Sciatic nerve (tissue), 2 donors: ENCODE data around the gene PACSIN1. TPM values are rescaled to one million over a fixed set of nuclear protein-coding genes. Genes with fewer than 3 reads are reported as not detected.

Source experiments
- ATAC-seq: fragments of 200-7000 bp; cut with Tn5 transposase; one replicate; pipeline ENCODE4 v1.9.1; 2020; ENCODE audit warnings: mild to moderate bottlenecking, moderate library complexity
- DNase-seq: peaks from one replicate; pipeline ENCODE4 v3.0.0-alpha.2; 2020; ENCODE audit warnings: low spot score
- intact Hi-C: fragments of 100-400 bp; cut with DNase I; formaldehyde crosslinking; loops from one replicate; pipeline ENCODE4 v1.14.2; 2022
- total RNA-seq: library from RNA; stranded (reverse); fragmentation: NEBNext Ultra II Directional; extraction: Animal tissue kit (Norgen Biotek cat#: 25700); gene quantifications from one replicate; pipeline ENCODE4 v1.2.1, GENCODE V29; 2021
- donor health status: DM: no; HTN: no; CAD: no.
- donor health status: DM: no; HTN: no; CAD: no.

PACSIN1 gene
- total RNA-seq, 1 donor from 2014 or later = 0.49 TPM

- no peak for DNase-seq
- intact Hi-C loops = no loop called here
- ATAC-seq = no peak
Measured at GRCh38 chr6:34509782-34510181, 43.9 kb downstream of the PACSIN1 start.

DNA sequence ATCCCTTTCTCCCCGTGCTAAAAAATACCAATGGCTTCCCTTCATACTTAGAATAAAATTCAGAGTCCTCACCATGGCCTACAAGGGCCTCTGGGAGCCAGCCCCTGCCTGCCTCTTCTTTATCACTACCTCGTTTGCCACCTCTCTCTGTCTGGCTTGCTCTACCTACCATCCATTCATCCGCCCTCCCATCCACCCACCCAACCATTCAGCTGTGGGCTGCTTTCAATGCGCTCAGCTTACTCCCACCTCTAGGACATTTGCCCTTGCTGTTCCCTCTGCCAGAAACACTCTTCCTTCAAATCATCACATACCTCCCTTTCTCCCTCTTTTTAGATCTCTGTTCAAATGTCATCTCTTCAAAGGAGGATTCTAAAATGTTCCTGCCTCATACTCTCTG, 44.4 kb downstream of the PACSIN1 start:
- intact Hi-C loops = no loop called here
- DNase-seq = no peak
- ATAC-seq = no peak

GRCh38 chr6:34511214-34511914, 45.5 kb downstream of the PACSIN1 start:
- DNase-seq (no peak), ATAC-seq (no peak)
- intact Hi-C loops = no loop called here

GRCh38 chr6:34511915-34512737, 46.2 kb downstream of the PACSIN1 start:
- intact Hi-C loops = no loop called here
- DNase-seq (no peak), ATAC-seq (peak; percentile 23)

DNA sequence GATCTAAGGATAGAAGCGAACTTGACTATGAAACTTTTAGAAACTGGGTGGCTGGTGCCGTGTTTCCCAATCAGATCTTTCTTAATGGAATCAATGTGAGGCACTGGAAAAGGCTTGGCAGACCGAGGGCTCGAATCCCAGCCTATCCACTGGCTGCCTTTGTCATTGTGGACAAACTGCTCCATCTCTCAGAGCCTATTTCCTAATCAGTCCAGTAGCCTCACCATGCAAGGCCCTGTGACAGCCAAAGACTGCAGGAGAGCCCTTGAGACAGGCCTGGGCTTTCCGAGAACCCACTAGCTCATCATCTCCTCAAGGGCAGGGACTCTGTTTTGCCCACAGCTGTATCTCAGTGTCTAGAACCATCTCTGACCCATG, 46.9 kb downstream of the PACSIN1 start:
- no peak for DNase-seq
- peak; percentile 65 for ATAC-seq
- intact Hi-C loops = no loop called here

- DNase-seq (no peak), ATAC-seq (no peak)
- intact Hi-C loops = no loop called here
Measured at GRCh38 chr6:34513646-34514045, 47.8 kb downstream of the PACSIN1 start.

DNA sequence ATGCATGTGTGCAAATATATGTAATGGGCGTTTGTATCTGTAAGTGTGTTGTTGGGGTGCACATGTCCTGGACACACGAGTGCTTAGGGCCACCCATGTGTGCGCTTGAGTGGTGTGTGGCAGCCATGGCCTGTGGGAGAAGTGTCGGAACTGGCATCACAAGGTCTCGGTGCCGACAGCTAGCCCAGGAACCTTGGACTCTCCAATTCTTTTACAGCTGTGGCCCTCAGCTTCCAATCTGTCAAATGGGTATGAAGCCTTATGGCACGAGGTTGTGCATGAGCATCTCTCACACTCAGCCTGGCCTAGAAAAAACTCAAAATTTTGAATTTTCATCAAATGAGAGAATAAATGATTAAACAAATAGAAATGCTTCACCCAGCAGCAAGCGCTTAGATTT, 48.2 kb downstream of the PACSIN1 start:
- no peak for DNase-seq
- ATAC-seq = no peak
- intact Hi-C loops = no loop called here

GRCh38 chr6:34514593-34515472, 49.0 kb downstream of the PACSIN1 start:
- peak; percentile 72 for ATAC-seq
- DNase-seq = peak; percentile 77
- intact Hi-C loops = no loop called here

GRCh38 chr6:34515473-34516387, 49.9 kb downstream of the PACSIN1 start:
- DNase-seq (peak; percentile 51), ATAC-seq (no peak)
- intact Hi-C loops = no loop called here

DNA sequence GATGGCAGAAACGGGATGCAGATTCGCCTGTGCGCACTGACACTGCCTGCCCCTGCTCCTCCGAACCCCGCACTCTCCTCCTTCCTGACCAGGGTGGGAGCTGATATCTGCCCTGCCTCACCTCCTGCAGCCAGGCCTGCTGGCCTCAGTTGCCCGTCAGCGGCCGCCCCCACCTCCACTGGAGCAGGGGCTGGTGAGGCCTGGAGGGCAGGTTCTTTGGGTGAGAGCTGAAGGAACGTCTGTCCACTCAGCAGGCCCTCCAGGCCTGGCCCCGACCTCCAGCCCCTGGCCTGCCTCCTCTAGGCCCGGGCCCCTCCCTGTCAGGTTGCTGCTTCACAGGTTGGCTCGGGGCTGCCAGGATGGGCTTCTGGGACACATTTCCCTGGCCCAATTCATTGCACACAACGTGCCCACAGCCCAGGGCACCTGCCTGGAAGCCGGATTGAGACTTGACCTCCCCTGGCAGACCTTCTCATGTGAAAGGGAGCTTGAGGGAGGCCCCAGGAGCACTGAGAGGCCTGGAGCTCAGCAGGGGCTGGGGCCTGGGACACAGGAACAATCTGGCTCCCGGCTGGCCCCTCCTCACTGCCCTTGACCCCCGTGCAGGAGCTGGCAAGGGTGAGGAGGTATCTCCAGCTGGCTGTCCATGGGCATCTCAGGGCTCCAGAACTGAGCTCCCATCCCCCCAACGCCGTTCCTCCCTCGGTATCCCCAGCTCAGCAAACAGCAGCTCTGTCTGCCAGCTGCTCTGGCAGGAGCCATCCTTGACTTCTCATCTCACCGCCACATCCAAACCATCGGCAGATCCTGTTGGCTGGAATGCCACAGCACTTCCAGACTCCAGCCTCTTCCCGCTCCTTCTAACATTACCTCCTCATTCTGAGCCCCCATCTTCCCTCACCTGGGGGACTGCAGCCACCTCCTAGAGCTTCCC, 50.8 kb downstream of the PACSIN1 start:
- ATAC-seq = no peak
- intact Hi-C loops = no loop called here
- peak; percentile 48 for DNase-seq

GRCh38 chr6:34517461-34517881, 51.6 kb downstream of the PACSIN1 start:
- intact Hi-C loops = no loop called here
- DNase-seq (peak; percentile 43), ATAC-seq (no peak)

DNA sequence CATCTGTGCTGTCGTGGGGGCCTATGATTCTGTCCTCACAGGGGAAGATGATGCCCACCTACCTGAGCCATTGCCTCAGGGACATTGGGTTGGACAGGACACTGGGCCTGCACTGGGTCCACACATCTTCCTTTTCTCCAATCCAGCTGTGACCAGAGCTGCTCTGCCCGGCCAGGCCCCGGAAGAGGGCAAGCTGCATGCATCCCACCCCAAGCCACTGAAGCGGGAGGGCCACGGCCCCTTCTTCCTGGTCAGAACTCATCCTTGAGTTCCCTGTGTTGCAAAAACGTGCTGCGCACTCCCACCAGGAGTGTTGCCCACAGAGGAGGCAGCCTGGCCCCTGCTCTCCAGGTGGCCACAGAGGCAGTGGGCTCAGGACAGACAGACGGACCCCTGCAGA, 52.1 kb downstream of the PACSIN1 start:
- intact Hi-C loops = no loop called here
- peak; percentile 51 for DNase-seq
- ATAC-seq = no peak

- intact Hi-C loops = no loop called here
- no peak for ATAC-seq
Measured at GRCh38 chr6:34518669-34519365, 52.9 kb downstream of the PACSIN1 start.

DNA sequence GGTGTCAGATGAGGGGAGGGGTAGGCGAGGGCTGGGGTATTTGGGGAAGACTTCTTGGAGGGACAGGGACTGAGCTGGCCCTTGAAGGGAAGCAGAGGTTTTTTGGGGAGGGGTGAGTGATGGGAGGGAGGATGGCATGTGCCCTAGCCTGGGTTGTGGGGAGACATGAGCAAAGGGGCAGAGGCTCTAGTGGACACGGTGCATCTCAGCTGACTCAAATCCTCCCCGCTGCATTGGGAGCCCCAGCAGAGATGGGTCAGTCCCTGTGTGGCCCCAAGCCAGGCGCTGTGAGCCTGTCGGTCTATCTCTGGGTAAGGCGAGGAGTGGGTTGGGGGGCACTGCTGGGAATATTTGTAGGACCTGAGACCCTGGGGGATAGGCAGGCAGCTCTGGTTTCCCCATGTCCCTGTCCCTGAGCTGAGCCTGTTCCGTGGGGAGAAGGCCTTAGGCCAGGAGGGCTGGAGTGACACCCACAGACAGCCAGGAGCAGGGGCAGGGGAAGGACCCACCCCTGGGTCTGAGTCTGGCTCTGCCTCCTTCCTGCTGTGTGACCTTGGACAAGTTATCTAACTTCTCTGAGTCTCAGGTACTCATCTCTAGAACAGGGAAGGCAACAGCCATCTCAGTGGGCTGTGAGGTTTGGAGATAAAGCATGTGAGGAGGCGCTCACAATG, 54.2 kb downstream of the PACSIN1 start:
- DNase-seq (peak; percentile 27), ATAC-seq (no peak)
- intact Hi-C loops = no loop called here

More at GRCh38 chr6:34518669-34519365, 52.9 kb downstream of the PACSIN1 start:
- peak; percentile 32 for DNase-seq

GRCh38 chr6:34520645-34521462, 55.0 kb downstream of the PACSIN1 start:
- intact Hi-C loops = no loop called here
- DNase-seq = no peak
- no peak for ATAC-seq
